Measurements from ENCODE around the gene SLCO3A1.
A peak's percentile ranks its signal among the peaks of the same experiment; 100 is the strongest.

Gene SLCO3A1

DNA sequence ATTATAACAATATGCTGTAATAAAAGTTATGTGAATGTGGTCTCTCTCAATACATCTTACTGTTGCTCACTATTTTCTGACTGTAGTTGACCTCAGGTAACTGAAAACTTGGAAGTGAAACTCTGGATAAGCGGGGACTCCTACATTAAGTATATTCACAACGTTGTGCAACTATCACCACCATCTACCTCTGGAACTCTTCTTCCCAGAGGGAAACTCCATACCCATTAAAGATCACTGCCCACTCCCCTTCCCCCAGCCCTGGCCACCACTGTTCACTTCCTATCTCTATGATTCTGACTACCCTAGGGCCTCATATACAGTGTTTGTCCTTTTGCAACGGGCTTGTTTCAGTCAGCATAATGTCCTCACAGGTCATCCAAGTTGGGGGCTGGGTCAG lies 20.7 kb downstream of the SLCO3A1 start:
- H3K36me3 ChIP-seq (ENCODE audit: control insufficient read depth in 1 of 2, insufficient read depth in 2 of 2, low read length in 2 of 2), result no peaks in the 10 kb centered on the region
- no peak for DNase-seq
- WGBS (ENCODE audit: extremely low coverage, insufficient coverage, insufficient read length), result no CpG with 5 or more reads among the region's 3 CpGs
- H3K14ac ChIP-seq (ENCODE audit: low read length), result no peak overlapping the region
- no peak overlapping the region for H2BK5ac ChIP-seq (ENCODE audit: low read depth, low read length, poor library complexity)
- no peaks in the 10 kb centered on the region for H3K79me1 ChIP-seq (ENCODE audit: low read length)
- H4K12ac ChIP-seq (ENCODE audit: low read depth, low read length), result no peak overlapping the region
- no peak overlapping the region for H3K18ac ChIP-seq (ENCODE audit: low read length)
- no peak overlapping the region for H2AFZ ChIP-seq (ENCODE audit: insufficient read depth, low read length, poor library complexity)
- no peak overlapping the region for H4K8ac ChIP-seq (ENCODE audit: low read depth, low read length)
- H3K4ac ChIP-seq (ENCODE audit: low read depth, low read length), result no peak overlapping the region
- peaks cover 0 to 2% of the 10 kb centered on the region in 2 experiments for H3K4me1 ChIP-seq (ENCODE audit: control insufficient read depth in 1 of 2, insufficient read depth in 2 of 2, low read length in 2 of 2)
- H2AK5ac ChIP-seq (ENCODE audit: low read length), result no peak overlapping the region
- H3K4me2 ChIP-seq (ENCODE audit: low read length), result no peak overlapping the region
- no peaks in the 10 kb centered on the region for H3K79me2 ChIP-seq (ENCODE audit: control insufficient read depth, insufficient read depth, low read length, poor library complexity)
- H3K9ac ChIP-seq (ENCODE audit: low read length), result no peak overlapping the region
- H2BK120ac ChIP-seq (ENCODE audit: insufficient read depth, low read length, poor library complexity), result no peak overlapping the region
- no peak overlapping the region for H3K4me3 ChIP-seq (ENCODE audit: low read depth, low read length)
- H4K91ac ChIP-seq (ENCODE audit: low read depth, low read length), result no peak overlapping the region
- H3K9me3 ChIP-seq (ENCODE audit: insufficient read depth, low read depth, low read length), result no peaks in the 10 kb centered on the region
- H3K27me3 ChIP-seq (ENCODE audit: insufficient read depth, low read length), result no peaks in the 10 kb centered on the region
- no peak overlapping the region for H2BK12ac ChIP-seq (ENCODE audit: low read length)
- no peak overlapping the region for H3K23ac ChIP-seq (ENCODE audit: low read length)
- H3K27ac ChIP-seq (ENCODE audit: low read depth, low read length), result no peak overlapping the region

DNA sequence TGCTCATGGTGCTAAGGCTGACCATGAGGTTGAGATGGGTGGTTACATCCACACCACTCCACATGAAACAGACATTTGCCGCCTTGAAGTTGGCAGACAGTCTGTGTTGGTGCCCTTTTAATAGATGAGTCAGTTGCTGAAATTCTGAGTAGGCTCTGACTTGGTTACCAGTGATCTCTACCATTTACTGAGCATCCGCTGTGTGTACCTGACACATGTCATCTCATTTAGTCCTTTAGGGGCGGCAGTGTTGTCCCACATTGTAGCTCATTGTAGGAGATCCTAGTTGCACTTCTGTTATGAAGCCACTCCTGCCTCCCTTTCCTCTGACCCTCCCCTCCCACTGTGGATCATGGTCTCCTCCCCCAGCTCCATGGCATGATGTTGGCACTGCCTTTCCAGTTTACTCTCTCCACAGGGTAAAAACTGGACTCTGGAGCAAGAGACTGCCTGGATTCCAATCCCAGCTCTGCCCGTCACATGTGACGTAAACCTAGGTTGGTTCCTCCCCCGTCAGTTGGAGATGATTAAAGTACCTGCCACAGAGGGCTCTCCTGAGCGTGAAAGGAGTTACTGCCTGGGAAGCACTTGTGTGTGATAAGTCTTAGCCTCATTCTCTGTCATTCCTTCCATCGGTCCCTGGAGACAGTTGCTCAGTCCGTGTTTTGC lies 21.6 kb downstream of the SLCO3A1 start:
- Histone ChIP-seq H2AK5ac (ENCODE audit: low read length) (no peak overlapping the region), H3K23ac (ENCODE audit: low read length) (peak overlapping the region; percentile 92), H3K4ac (ENCODE audit: low read depth, low read length) (no peak overlapping the region), H3K36me3 (ENCODE audit: control insufficient read depth in 1 of 2, insufficient read depth in 2 of 2, low read length in 2 of 2) (no peaks in the 10 kb centered on the region), H4K12ac (ENCODE audit: low read depth, low read length) (no peak overlapping the region), H3K79me2 (ENCODE audit: control insufficient read depth, insufficient read depth, low read length, poor library complexity) (no peaks in the 10 kb centered on the region), H4K8ac (ENCODE audit: low read depth, low read length) (no peak overlapping the region), H3K4me3 (ENCODE audit: low read depth, low read length) (no peak overlapping the region), H2BK12ac (ENCODE audit: low read length) (no peak overlapping the region), H2BK5ac (ENCODE audit: low read depth, low read length, poor library complexity) (no peak overlapping the region), H3K27me3 (ENCODE audit: insufficient read depth, low read length) (no peaks in the 10 kb centered on the region), H3K14ac (ENCODE audit: low read length) (no peak overlapping the region), H3K18ac (ENCODE audit: low read length) (no peak overlapping the region), H3K4me1 (ENCODE audit: control insufficient read depth in 1 of 2, insufficient read depth in 2 of 2, low read length in 2 of 2) (peaks cover 0 to 2% of the 10 kb centered on the region in 2 experiments), H3K9ac (ENCODE audit: low read length) (no peak overlapping the region), H3K4me2 (ENCODE audit: low read length) (no peak overlapping the region), H3K79me1 (ENCODE audit: low read length) (no peaks in the 10 kb centered on the region), H2AFZ (ENCODE audit: insufficient read depth, low read length, poor library complexity) (no peak overlapping the region), H2BK120ac (ENCODE audit: insufficient read depth, low read length, poor library complexity) (no peak overlapping the region), H3K9me3 (ENCODE audit: insufficient read depth, low read depth, low read length) (no peaks in the 10 kb centered on the region), H3K27ac (ENCODE audit: low read depth, low read length) (no peak overlapping the region), H4K91ac (ENCODE audit: low read depth, low read length) (no peak overlapping the region)
- no peak for DNase-seq
- WGBS (ENCODE audit: extremely low coverage, insufficient coverage, insufficient read length), result no CpG with 5 or more reads among the region's 9 CpGs

DNA sequence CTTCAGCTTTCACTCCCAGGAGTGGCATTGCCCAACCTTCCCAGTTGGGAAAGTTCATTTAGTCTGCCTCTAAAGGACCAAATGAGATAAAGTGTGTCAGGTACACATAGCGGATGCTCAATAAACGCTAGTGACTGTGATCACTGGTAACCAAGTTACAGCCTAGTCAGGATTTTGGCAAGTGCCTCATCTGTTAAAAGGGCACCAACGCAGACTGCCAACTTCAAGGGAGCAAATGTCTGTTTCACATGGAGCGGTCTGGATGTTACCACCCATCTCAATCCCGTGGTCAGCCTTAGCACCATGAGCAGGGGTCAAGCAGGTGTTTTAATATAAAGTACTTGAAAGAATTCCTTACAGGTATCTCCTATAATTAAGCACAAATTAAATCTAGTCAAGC lies 22.7 kb downstream of the SLCO3A1 start:
- Histone ChIP-seq H2AK5ac (ENCODE audit: low read length) (no peak overlapping the region), H3K9me3 (ENCODE audit: insufficient read depth, low read depth, low read length) (no peaks in the 10 kb centered on the region), H3K4me3 (ENCODE audit: low read depth, low read length) (no peak overlapping the region), H2BK5ac (ENCODE audit: low read depth, low read length, poor library complexity) (no peak overlapping the region), H2BK12ac (ENCODE audit: low read length) (no peak overlapping the region), H3K9ac (ENCODE audit: low read length) (no peak overlapping the region), H3K4me1 (ENCODE audit: control insufficient read depth in 1 of 2, insufficient read depth in 2 of 2, low read length in 2 of 2) (peaks cover 0 to 2% of the 10 kb centered on the region in 2 experiments), H3K4ac (ENCODE audit: low read depth, low read length) (no peak overlapping the region), H4K91ac (ENCODE audit: low read depth, low read length) (no peak overlapping the region), H3K14ac (ENCODE audit: low read length) (no peak overlapping the region), H2BK120ac (ENCODE audit: insufficient read depth, low read length, poor library complexity) (no peak overlapping the region), H4K12ac (ENCODE audit: low read depth, low read length) (no peak overlapping the region), H3K36me3 (ENCODE audit: control insufficient read depth in 1 of 2, insufficient read depth in 2 of 2, low read length in 2 of 2) (no peaks in the 10 kb centered on the region), H3K18ac (ENCODE audit: low read length) (no peak overlapping the region), H3K27ac (ENCODE audit: low read depth, low read length) (no peak overlapping the region), H3K23ac (ENCODE audit: low read length) (no peak overlapping the region), H3K4me2 (ENCODE audit: low read length) (no peak overlapping the region), H3K79me2 (ENCODE audit: control insufficient read depth, insufficient read depth, low read length, poor library complexity) (no peaks in the 10 kb centered on the region), H3K79me1 (ENCODE audit: low read length) (no peaks in the 10 kb centered on the region), H4K8ac (ENCODE audit: low read depth, low read length) (no peak overlapping the region), H3K27me3 (ENCODE audit: insufficient read depth, low read length) (no peaks in the 10 kb centered on the region), H2AFZ (ENCODE audit: insufficient read depth, low read length, poor library complexity) (no peak overlapping the region)
- no peak for DNase-seq
- no CpG with 5 or more reads among the region's 5 CpGs for WGBS (ENCODE audit: extremely low coverage, insufficient coverage, insufficient read length)

GRCh38 chr15:91878319-91878870 lies 24.9 kb downstream of the SLCO3A1 start:
- Histone ChIP-seq H3K27me3 (ENCODE audit: insufficient read depth, low read length) (no peaks in the 10 kb centered on the region), H3K14ac (ENCODE audit: low read length) (no peak overlapping the region), H4K12ac (ENCODE audit: low read depth, low read length) (no peak overlapping the region), H3K18ac (ENCODE audit: low read length) (no peak overlapping the region), H3K27ac (ENCODE audit: low read depth, low read length) (no peak overlapping the region), H3K23ac (ENCODE audit: low read length) (no peak overlapping the region), H3K36me3 (ENCODE audit: control insufficient read depth in 1 of 2, insufficient read depth in 2 of 2, low read length in 2 of 2) (no peaks in the 10 kb centered on the region), H2AFZ (ENCODE audit: insufficient read depth, low read length, poor library complexity) (no peak overlapping the region), H3K79me1 (ENCODE audit: low read length) (no peaks in the 10 kb centered on the region), H3K79me2 (ENCODE audit: control insufficient read depth, insufficient read depth, low read length, poor library complexity) (no peaks in the 10 kb centered on the region), H2BK120ac (ENCODE audit: insufficient read depth, low read length, poor library complexity) (no peak overlapping the region), H3K4me3 (ENCODE audit: low read depth, low read length) (no peak overlapping the region), H4K8ac (ENCODE audit: low read depth, low read length) (no peak overlapping the region), H2BK12ac (ENCODE audit: low read length) (no peak overlapping the region), H3K4me1 (ENCODE audit: control insufficient read depth in 1 of 2, insufficient read depth in 2 of 2, low read length in 2 of 2) (no peaks in the 10 kb centered on the region), H2BK5ac (ENCODE audit: low read depth, low read length, poor library complexity) (no peak overlapping the region), H2AK5ac (ENCODE audit: low read length) (no peak overlapping the region), H3K9me3 (ENCODE audit: insufficient read depth, low read depth, low read length) (no peaks in the 10 kb centered on the region), H3K9ac (ENCODE audit: low read length) (no peak overlapping the region), H3K4ac (ENCODE audit: low read depth, low read length) (no peak overlapping the region), H4K91ac (ENCODE audit: low read depth, low read length) (no peak overlapping the region), H3K4me2 (ENCODE audit: low read length) (no peak overlapping the region)
- DNase-seq, result no peak
- WGBS (ENCODE audit: extremely low coverage, insufficient coverage, insufficient read length), result no CpG with 5 or more reads among the region's 10 CpGs
